Naive B cell (primary cell): ENCODE results near the gene COPS9. TPM values are rescaled to one million over a fixed set of nuclear protein-coding genes. Genes with fewer than 3 reads are reported as not detected.

ENCODE experiments used
- ATAC-seq, 2 donors: fragments of 150-1000 bp; cut with Tn5 transposase; 2 replicates each; pipeline ENCODE4 v1.10.0; 2021; ENCODE audit warnings: low read depth in 2 of 2, mild to moderate bottlenecking in 2 of 2, moderate library complexity in 2 of 2
- DNase-seq: peaks from one replicate; pipeline ENCODE4 v3.0.0; 2022
- H3K27ac Mint-ChIP-seq, 6 donors: one replicate each; pipeline ENCODE4 v1.8.0; 2020 to 2022; ENCODE audit warnings: mild to moderate bottlenecking in 6 of 6, mixed read lengths in 6 of 6, moderate library complexity in 5 of 6, inconsistent platforms in 2 of 6
- H3K27me3 Mint-ChIP-seq, 3 donors: one replicate each; pipeline ENCODE4 v1.8.0; 2021 to 2022; ENCODE audit warnings: mixed read lengths in 3 of 3, mild to moderate bottlenecking in 1 of 3
- H3K36me3 Mint-ChIP-seq, 2 donors: one replicate each; pipeline ENCODE4 v1.8.0; 2020 to 2022; ENCODE audit warnings: mixed read lengths in 2 of 2, inconsistent platforms in 1 of 2, mild to moderate bottlenecking in 1 of 2
- H3K4me1 Mint-ChIP-seq, 3 donors: one replicate each; pipeline ENCODE4 v1.8.0; 2020 to 2022; ENCODE audit warnings: mixed read lengths in 3 of 3, inconsistent platforms in 1 of 3, mild to moderate bottlenecking in 1 of 3, moderate library complexity in 1 of 3
- H3K4me3 Mint-ChIP-seq, 8 donors: one replicate each; pipeline ENCODE4 v1.8.0; 2020 to 2022; ENCODE audit warnings: mild to moderate bottlenecking in 8 of 8, mixed read lengths in 8 of 8, moderate library complexity in 8 of 8, inconsistent platforms in 2 of 8
- H3K9me3 Mint-ChIP-seq, 7 donors: one replicate each; pipeline ENCODE4 v1.8.0; 2020 to 2022; ENCODE audit warnings: mixed read lengths in 7 of 7, mild to moderate bottlenecking in 5 of 7, inconsistent platforms in 2 of 7, moderate library complexity in 1 of 7
- polyA plus RNA-seq, 6 donors: library from polyadenylated mRNA; unstranded; fragments of 300-500 nt; fragmentation: Illumina TruSeq; gene quantifications; one replicate each; pipeline ENCODE4 v1.2.3, GENCODE V29; 2021; ENCODE audit warnings: low read depth in 6 of 6

Gene COPS9
- polyA plus RNA-seq, 6 donors from 2014 or later = 182 to 232 (median 207) TPM

GRCh38 chr2:240095556-240096523 lies 40.3 kb downstream of the COPS9 start:
- H3K36me3 Mint-ChIP-seq = peaks cover 5 to 44% of the 10 kb centered on the region in 2 donors
- H3K9me3 Mint-ChIP-seq = peaks cover 10 to 54% (median 28%) of the 10 kb centered on the region in 7 donors
- DNase-seq (no peak), ATAC-seq (no peak)
- no peaks in the 10 kb centered on the region for H3K4me1 Mint-ChIP-seq
- H3K27ac Mint-ChIP-seq = no peak overlapping the region
- peaks cover 63 to 82% (median 81%) of the 10 kb centered on the region in 3 donors for H3K27me3 Mint-ChIP-seq
- H3K4me3 Mint-ChIP-seq = no peak overlapping the region

GRCh38 chr2:240089306-240089705 lies 46.8 kb downstream of the COPS9 start:
- DNase-seq (no peak), ATAC-seq (no peak)
- Mint-ChIP-seq H3K9me3 (peaks cover 16 to 57% (median 35%) of the 10 kb centered on the region in 7 donors), H3K27me3 (peaks cover 31 to 55% (median 44%) of the 10 kb centered on the region in 3 donors), H3K4me1 (no peaks in the 10 kb centered on the region), H3K27ac (no peak overlapping the region), H3K36me3 (peaks cover 5 to 26% of the 10 kb centered on the region in 2 donors), H3K4me3 (no peak overlapping the region)

- no peak overlapping the region for H3K27ac Mint-ChIP-seq
- H3K36me3 Mint-ChIP-seq = peaks cover 0 to 18% of the 10 kb centered on the region in 2 donors
- no peak overlapping the region for H3K4me3 Mint-ChIP-seq
- no peak for ATAC-seq
- H3K4me1 Mint-ChIP-seq = no peaks in the 10 kb centered on the region
- DNase-seq = no peak
- H3K9me3 Mint-ChIP-seq = peaks cover 12 to 42% (median 25%) of the 10 kb centered on the region in 7 donors
- peaks cover 14 to 38% (median 27%) of the 10 kb centered on the region in 3 donors for H3K27me3 Mint-ChIP-seq
Observed at GRCh38 chr2:240086563-240086962, 49.5 kb downstream of the COPS9 start.

Other genes starting within 250 kb of the COPS9 start
- gene NDUFA10, start 111.0 kb downstream of the COPS9 start, polyA plus RNA-seq = 100 to 1,000 TPM; 109 to 166 (median 129) TPM
- not detected for gene OR6B2, start 105.9 kb downstream of the COPS9 start, polyA plus RNA-seq
- gene OR6B3, start 82.8 kb downstream of the COPS9 start, polyA plus RNA-seq = not detected
- gene OTOS, start 4.4 kb upstream of the COPS9 start, polyA plus RNA-seq = not detected